HL-60 (cell line): ENCODE results near the gene COL25A1.

Source experiments
- DNase-seq, 2 experiments: peaks; one replicate each; pipeline ENCODE4 v3.0.0-alpha.2; 2010 to 2020; ENCODE audit warnings: low read depth in 1 of 2, low spot score in 1 of 2
- H3K27ac ChIP-seq: fragments of 250-450 bp; sonication (Bioruptor Pico); replicated peaks from 2 replicates; pipeline ENCODE4 v1.5.1; 2020; ENCODE audit warnings: mild to moderate bottlenecking, moderate library complexity
- H3K27me3 ChIP-seq: fragments of 250-450 bp; sonication (Bioruptor Pico); 2 replicates; pipeline ENCODE4 v1.5.1; 2021; ENCODE audit warnings: mild to moderate bottlenecking, moderate library complexity; ENCODE audit not compliant: insufficient read depth, poor library complexity, severe bottlenecking
- H3K4me3 ChIP-seq: replicated peaks from 2 replicates; pipeline ENCODE4 v1.5.1; 2011; ENCODE audit warnings: mild to moderate bottlenecking, control low read depth, low read length; ENCODE audit not compliant: insufficient read depth
- GABPA ChIP-seq: IDR thresholded peaks from 2 replicates; pipeline ENCODE4 v1.6.1; 2012; ENCODE audit warnings: low read depth
- POLR2AphosphoS5 ChIP-seq: IDR thresholded peaks from 2 replicates; pipeline ENCODE4 v1.6.1; 2012; ENCODE audit warnings: low read depth
- REST ChIP-seq: IDR thresholded peaks from 2 replicates; pipeline ENCODE4 v1.6.1; 2012; ENCODE audit warnings: low read depth; ENCODE audit not compliant: insufficient replicate concordance
- SPI1 ChIP-seq: IDR thresholded peaks from 2 replicates; pipeline ENCODE4 v1.6.1; 2012; ENCODE audit warnings: low read depth, mild to moderate bottlenecking, borderline replicate concordance
- TF ChIP-seq, protein P1 (sequence below): IDR thresholded peaks from one replicate; pipeline ENCODE4 v1.5.1; 2011; ENCODE audit warnings: low read length, control low read depth, inconsistent platforms; ENCODE audit not compliant: insufficient read depth

The COL25A1 gene

DNA sequence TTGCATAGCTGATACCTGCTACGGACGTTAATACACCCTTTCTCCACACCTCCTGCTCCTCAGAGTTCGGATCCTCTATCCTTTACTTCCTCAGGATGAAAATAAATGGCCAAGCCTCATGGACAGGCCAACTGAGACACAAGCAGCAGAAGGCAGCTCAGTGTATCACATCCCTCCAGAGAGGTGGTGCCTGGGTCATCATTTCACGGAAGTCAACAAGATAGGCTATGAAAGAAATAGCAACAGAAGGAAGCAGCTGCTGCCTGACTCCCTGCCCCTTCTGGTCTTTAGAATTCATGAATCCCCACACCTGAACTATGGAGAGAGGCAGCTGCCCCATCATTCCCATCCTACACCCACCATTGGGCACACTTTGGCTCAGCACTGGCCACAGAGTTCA lies 272.5 kb downstream of the COL25A1 start:
- no peak for TF ChIP-seq REST
- TF ChIP-seq POLR2AphosphoS5 = no peak
- TF ChIP-seq, protein P1, sequence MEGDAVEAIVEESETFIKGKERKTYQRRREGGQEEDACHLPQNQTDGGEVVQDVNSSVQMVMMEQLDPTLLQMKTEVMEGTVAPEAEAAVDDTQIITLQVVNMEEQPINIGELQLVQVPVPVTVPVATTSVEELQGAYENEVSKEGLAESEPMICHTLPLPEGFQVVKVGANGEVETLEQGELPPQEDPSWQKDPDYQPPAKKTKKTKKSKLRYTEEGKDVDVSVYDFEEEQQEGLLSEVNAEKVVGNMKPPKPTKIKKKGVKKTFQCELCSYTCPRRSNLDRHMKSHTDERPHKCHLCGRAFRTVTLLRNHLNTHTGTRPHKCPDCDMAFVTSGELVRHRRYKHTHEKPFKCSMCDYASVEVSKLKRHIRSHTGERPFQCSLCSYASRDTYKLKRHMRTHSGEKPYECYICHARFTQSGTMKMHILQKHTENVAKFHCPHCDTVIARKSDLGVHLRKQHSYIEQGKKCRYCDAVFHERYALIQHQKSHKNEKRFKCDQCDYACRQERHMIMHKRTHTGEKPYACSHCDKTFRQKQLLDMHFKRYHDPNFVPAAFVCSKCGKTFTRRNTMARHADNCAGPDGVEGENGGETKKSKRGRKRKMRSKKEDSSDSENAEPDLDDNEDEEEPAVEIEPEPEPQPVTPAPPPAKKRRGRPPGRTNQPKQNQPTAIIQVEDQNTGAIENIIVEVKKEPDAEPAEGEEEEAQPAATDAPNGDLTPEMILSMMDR = no peak
- TF ChIP-seq SPI1 = no peak
- no peak for TF ChIP-seq GABPA
- no peak for DNase-seq
- Histone ChIP-seq H3K4me3 (no peak overlapping the region), H3K27ac (no peak overlapping the region), H3K27me3 (no peaks in the 10 kb centered on the region)

DNA sequence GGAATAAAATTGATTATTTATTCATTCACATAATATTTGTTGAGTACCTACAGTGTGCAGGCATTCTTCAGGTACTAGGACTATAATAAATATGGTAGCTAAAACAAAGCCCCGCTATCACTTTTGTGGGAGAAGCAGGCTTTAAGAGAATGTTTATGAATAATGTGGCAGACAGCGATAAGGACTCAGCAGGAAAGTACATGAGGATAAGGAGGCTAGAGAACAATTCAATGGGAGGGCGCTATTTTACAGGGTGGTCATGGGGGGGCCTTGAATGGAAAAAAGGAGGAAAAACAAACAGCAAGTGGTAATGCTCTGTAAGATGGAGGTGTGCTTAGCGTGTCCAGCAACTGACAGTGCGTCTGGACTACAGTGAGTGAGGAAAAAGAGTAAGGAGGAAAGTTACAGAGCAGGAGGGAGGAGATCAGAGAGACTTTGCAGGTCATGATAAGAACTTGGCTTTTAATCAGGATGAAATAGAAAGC lies 275.4 kb downstream of the COL25A1 start:
- no peak overlapping the region for H3K27ac ChIP-seq
- TF ChIP-seq, protein P1 = no peak
- DNase-seq = no peak
- no peaks in the 10 kb centered on the region for H3K27me3 ChIP-seq
- H3K4me3 ChIP-seq = no peak overlapping the region

- DNase-seq = no peak
- no peaks in the 10 kb centered on the region for H3K27me3 ChIP-seq
- no peak overlapping the region for H3K4me3 ChIP-seq
- no peak for TF ChIP-seq REST
- TF ChIP-seq SPI1 = no peak
- no peak for TF ChIP-seq GABPA
- TF ChIP-seq POLR2AphosphoS5 = no peak
- TF ChIP-seq, protein P1 = no peak
- H3K27ac ChIP-seq = no peak overlapping the region
Observed at GRCh38 chr4:109026588-109026987, 275.9 kb downstream of the COL25A1 start.

DNA sequence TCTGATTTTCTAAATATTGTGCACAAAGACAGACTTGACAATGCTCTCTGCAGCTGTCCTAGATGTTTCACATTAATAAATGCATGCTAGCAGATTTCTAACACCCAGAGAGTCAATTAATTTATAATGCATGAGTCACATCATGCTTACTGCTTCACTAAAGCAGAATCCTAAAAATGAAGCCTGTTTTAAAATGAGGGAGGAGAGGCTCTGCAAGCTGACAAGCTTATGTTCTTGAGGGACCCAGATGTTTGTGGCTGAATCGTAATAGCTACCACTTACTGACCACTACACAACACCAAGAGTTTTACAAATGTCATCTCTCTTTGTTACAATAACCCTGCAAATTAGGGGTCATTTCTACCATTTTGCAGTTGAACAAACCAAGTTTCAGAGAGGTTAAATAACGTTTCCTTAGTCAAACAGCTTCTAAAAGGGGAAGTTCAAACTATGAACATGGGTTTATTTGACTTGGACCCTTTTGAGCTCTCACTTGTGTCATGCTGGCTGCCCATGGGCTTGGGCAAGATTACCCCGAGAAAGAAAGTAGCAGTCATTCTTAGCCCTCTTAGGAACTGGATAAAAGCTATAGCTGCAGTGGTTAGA lies 276.9 kb downstream of the COL25A1 start:
- TF ChIP-seq REST (no peak), GABPA (no peak), POLR2AphosphoS5 (no peak), SPI1 (no peak)
- TF ChIP-seq, protein P1 = no peak
- H3K27ac ChIP-seq = no peak overlapping the region
- H3K27me3 ChIP-seq = no peaks in the 10 kb centered on the region
- no peak overlapping the region for H3K4me3 ChIP-seq
- DNase-seq = no peak
